Kidney (tissue), 14 donors: Measurements from ENCODE around the gene VGLL4. TPM values are rescaled to one million over a fixed set of nuclear protein-coding genes. Genes with fewer than 3 reads are reported as not detected.

ENCODE experiments used
- DNase-seq, 5 donors: peaks; one replicate each; pipeline ENCODE4 v3.0.0-alpha.2; 2013 to 2020
- FAIRE-seq: peaks from 2 replicates; lab custom pipeline; 2012; peaks lifted over from hg19 to GRCh38; lab: Jason Lieb, UNC
- H3K27ac ChIP-seq, 2 donors: one replicate each; pipeline ENCODE4 v1.7.0; 2013; ENCODE audit warnings: low read depth in 2 of 2, low read length in 2 of 2, inconsistent platforms in 1 of 2
- H3K27me3 ChIP-seq: one replicate; pipeline ENCODE4 v1.7.1; 2013; ENCODE audit warnings: low read length, inconsistent platforms; ENCODE audit not compliant: control insufficient read depth, insufficient read depth
- H3K36me3 ChIP-seq, 3 donors: one replicate each; pipeline versions ENCODE4 v1.7.0 to v1.7.1; 2013; ENCODE audit warnings: low read length in 3 of 3, control low read depth in 1 of 3, inconsistent platforms in 1 of 3; ENCODE audit not compliant: insufficient read depth in 3 of 3, control insufficient read depth in 2 of 3
- H3K4me1 ChIP-seq, 3 donors: one replicate each; pipeline versions ENCODE4 v1.7.0 to v1.7.1; 2013; ENCODE audit warnings: low read length in 3 of 3, inconsistent platforms in 1 of 3, low read depth in 1 of 3; ENCODE audit not compliant: control insufficient read depth in 2 of 3, insufficient read depth in 2 of 3
- H3K4me3 ChIP-seq, 3 donors: one replicate each; pipeline versions ENCODE4 v1.7.0 to v1.8.1; 2013; ENCODE audit warnings: low read length in 3 of 3, control low read depth in 1 of 3, inconsistent platforms in 1 of 3
- H3K9ac ChIP-seq, 3 donors: one replicate each; pipeline versions ENCODE4 v1.7.0 to v1.7.1; 2013; ENCODE audit warnings: low read length in 3 of 3, control low read depth in 1 of 3, inconsistent platforms in 1 of 3
- H3K9me3 ChIP-seq, 3 donors: one replicate each; pipeline versions ENCODE4 v1.7.0 to v1.7.1; 2013; ENCODE audit warnings: low read length in 3 of 3, control low read depth in 1 of 3, inconsistent platforms in 1 of 3; ENCODE audit not compliant: control insufficient read depth in 2 of 3, insufficient read depth in 1 of 3
- CTCF ChIP-seq: IDR thresholded peaks from 3 replicates; pipeline ENCODE4 v1.5.1; 2012; ENCODE audit warnings: mild to moderate bottlenecking, moderate library complexity, borderline replicate concordance; ENCODE audit not compliant: insufficient read depth; ENCODE audit errors: extremely low read depth
- intact Hi-C: fragments of 100-400 bp; cut with DNase I; formaldehyde crosslinking; loops from one replicate; pipeline ENCODE4 v1.11.1; 2022
- polyA plus RNA-seq: library from polyadenylated mRNA; stranded (reverse); fragments of 350-450 nt; fragmentation: Illumina TruSeq; extraction: RNeasy Lipid Tissue Mini Kit (QIAGEN cat#74804); gene quantifications from one replicate; pipeline ENCODE4 v1.2.3, GENCODE V29; 2014; ENCODE audit warnings: low read depth, low replicate concordance; ENCODE audit not compliant: insufficient read depth
- total RNA-seq: library from RNA; stranded (reverse); fragmentation: NEBNext Ultra II Directional; extraction: Animal tissue kit (Norgen Biotek cat#: 25700); gene quantifications from one replicate; pipeline ENCODE4 v1.2.1, GENCODE V29; 2021
- donor health status: control.
- donor health status: control.
- donor health status: control.
- donor health status: control.
- donor health status: control.
- donor health status: DM: yes; HTN: yes; CAD: no.
- donor health status: Normal renal cell carcinoma (clear cell type).

Gene VGLL4
- total and polyA plus RNA-seq, 2 donors from 2014 or later: 41.4 to 78.5 TPM

- peaks cover 11 to 33% (median 12%) of the 10 kb centered on the region in 3 donors for H3K4me1 ChIP-seq
- FAIRE-seq (no peak), DNase-seq (no peak)
- H3K27me3 ChIP-seq: no peaks in the 10 kb centered on the region
- peak overlapping the region in 1 of 3 donors; percentile 14 for H3K4me3 ChIP-seq
- no peak overlapping the region for H3K9ac ChIP-seq
- peak overlapping the region in 1 of 2 donors; percentile 10 for H3K27ac ChIP-seq
- intact Hi-C loops: no loop called here
- TF ChIP-seq CTCF: no peak
- no peaks in the 10 kb centered on the region for H3K36me3 ChIP-seq
- no peaks in the 10 kb centered on the region for H3K9me3 ChIP-seq
Measured at GRCh38 chr3:11634081-11634635, 9.6 kb downstream of the VGLL4 start.

- no peaks in the 10 kb centered on the region for H3K9me3 ChIP-seq
- H3K27me3 ChIP-seq: no peaks in the 10 kb centered on the region
- no peaks in the 10 kb centered on the region for H3K36me3 ChIP-seq
- FAIRE-seq (no peak), DNase-seq (no peak)
- no peak for TF ChIP-seq CTCF
- intact Hi-C loops: no loop called here
- no peak overlapping the region for H3K9ac ChIP-seq
- peaks cover 9 to 27% (median 11%) of the 10 kb centered on the region in 3 donors for H3K4me1 ChIP-seq
- H3K27ac ChIP-seq: peak overlapping the region in 1 of 2 donors; percentile 28
- no peak overlapping the region for H3K4me3 ChIP-seq
Measured at GRCh38 chr3:11632966-11633365, 10.7 kb downstream of the VGLL4 start.

GRCh38 chr3:11632564-11632963 lies 11.2 kb downstream of the VGLL4 start:
- Histone ChIP-seq H3K4me1 (peaks cover 9 to 27% (median 11%) of the 10 kb centered on the region in 3 donors), H3K4me3 (no peak overlapping the region), H3K27me3 (no peaks in the 10 kb centered on the region), H3K9me3 (no peaks in the 10 kb centered on the region), H3K36me3 (no peaks in the 10 kb centered on the region), H3K27ac (peak overlapping the region in 1 of 2 donors; percentile 13), H3K9ac (no peak overlapping the region)
- FAIRE-seq (no peak), DNase-seq (no peak)
- intact Hi-C loops: no loop called here
- TF ChIP-seq CTCF: no peak

GRCh38 chr3:11631820-11632219 lies 11.9 kb downstream of the VGLL4 start:
- intact Hi-C loops: no loop called here

More at GRCh38 chr3:11631820-11632219, 11.9 kb downstream of the VGLL4 start:
- Histone ChIP-seq H3K36me3 (no peaks in the 10 kb centered on the region), H3K4me1 (peaks cover 9 to 27% (median 11%) of the 10 kb centered on the region in 3 donors), H3K27ac (no peak overlapping the region), H3K9me3 (no peaks in the 10 kb centered on the region), H3K4me3 (no peak overlapping the region), H3K27me3 (no peaks in the 10 kb centered on the region), H3K9ac (no peak overlapping the region)
- no peak for TF ChIP-seq CTCF
- no peak for DNase-seq
- FAIRE-seq: no peak
